ENCODE results near the gene ARV1. TPM values are rescaled to one million over a fixed set of nuclear protein-coding genes. Genes with fewer than 3 reads are reported as not detected.
"Not testable (repeated sequence)": the region's sequence is repeated elsewhere in the genome, so short reads cannot be mapped to it uniquely, and the experiment has no call there.

ARV1 gene
- total RNA-seq, 1 experiment from 2014 or later: 17.1 TPM

DNA sequence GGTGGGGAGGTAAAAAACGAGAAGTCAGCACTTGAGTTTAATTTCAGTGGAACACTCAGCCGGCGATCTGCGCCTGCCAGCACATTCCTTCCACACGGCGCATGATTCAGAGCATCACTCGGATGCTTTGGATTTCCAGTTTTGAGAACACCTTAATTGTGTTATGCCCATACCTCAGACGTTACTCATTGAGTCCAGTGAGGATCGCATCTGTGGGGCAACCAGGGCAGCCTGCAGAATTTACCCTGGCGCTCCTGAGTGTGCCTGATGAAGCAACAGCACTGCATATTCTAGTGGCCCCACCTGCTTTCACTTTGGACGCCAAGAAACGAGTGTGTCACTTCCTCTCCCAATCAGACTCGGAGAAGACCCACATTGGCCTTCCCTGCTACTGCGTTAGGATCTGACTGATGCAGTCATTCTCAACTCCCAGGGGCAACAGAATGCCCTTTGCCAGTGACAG is 41.3 kb downstream of the ARV1 start:
- H3K4me3 Mint-ChIP-seq (ENCODE audit: low read depth, unreplicated experiment): no peak overlapping the region
- no peaks in the 10 kb centered on the region for H3K27me3 Mint-ChIP-seq (ENCODE audit: unreplicated experiment)
- TF ChIP-seq, protein P1, sequence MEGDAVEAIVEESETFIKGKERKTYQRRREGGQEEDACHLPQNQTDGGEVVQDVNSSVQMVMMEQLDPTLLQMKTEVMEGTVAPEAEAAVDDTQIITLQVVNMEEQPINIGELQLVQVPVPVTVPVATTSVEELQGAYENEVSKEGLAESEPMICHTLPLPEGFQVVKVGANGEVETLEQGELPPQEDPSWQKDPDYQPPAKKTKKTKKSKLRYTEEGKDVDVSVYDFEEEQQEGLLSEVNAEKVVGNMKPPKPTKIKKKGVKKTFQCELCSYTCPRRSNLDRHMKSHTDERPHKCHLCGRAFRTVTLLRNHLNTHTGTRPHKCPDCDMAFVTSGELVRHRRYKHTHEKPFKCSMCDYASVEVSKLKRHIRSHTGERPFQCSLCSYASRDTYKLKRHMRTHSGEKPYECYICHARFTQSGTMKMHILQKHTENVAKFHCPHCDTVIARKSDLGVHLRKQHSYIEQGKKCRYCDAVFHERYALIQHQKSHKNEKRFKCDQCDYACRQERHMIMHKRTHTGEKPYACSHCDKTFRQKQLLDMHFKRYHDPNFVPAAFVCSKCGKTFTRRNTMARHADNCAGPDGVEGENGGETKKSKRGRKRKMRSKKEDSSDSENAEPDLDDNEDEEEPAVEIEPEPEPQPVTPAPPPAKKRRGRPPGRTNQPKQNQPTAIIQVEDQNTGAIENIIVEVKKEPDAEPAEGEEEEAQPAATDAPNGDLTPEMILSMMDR (IDR thresholded peaks at IDR 0.05; ENCODE audit: unreplicated experiment): no peak
- no peak for DNase-seq
- no TSS peak for BruUV-seq (replicated peaks)
- no peaks in the 10 kb centered on the region for H3K36me3 Mint-ChIP-seq (ENCODE audit: insufficient read depth, unreplicated experiment)
- H3K4me1 Mint-ChIP-seq (ENCODE audit: low read depth, unreplicated experiment): no peaks in the 10 kb centered on the region
- intact Hi-C loops (cut with micrococcal nuclease; ENCODE audit: unreplicated experiment): no loop called here
- no peaks in the 10 kb centered on the region for H3K9me3 Mint-ChIP-seq (ENCODE audit: low read depth, unreplicated experiment)
- CTCF ChIA-PET: no interaction called here
- no peak overlapping the region for H3K27ac Mint-ChIP-seq (ENCODE audit: unreplicated experiment)

DNA sequence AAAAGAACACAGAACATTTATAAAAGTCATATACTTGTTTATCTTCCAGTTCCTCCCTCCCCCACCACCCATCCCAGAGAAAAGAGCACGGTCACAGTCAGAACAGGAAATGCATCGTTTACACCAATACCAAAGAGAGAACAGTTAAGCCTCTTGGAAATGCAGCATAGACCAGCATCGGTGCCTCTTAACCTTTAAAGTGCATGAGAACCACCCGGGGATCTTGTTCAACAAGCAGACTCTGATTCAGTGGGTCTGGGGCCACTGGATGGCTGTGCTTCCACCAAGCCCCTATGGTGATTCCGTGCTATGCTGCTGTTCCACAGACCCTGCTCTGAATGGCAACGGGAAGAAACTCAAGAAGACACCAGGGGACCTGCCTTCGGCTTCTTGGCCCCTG is 41.9 kb downstream of the ARV1 start:
- CTCF ChIA-PET: no interaction called here
- Mint-ChIP-seq H3K4me3 (ENCODE audit: low read depth, unreplicated experiment) (no peak overlapping the region), H3K27ac (ENCODE audit: unreplicated experiment) (no peak overlapping the region), H3K27me3 (ENCODE audit: unreplicated experiment) (no peaks in the 10 kb centered on the region), H3K4me1 (ENCODE audit: low read depth, unreplicated experiment) (no peaks in the 10 kb centered on the region), H3K36me3 (ENCODE audit: insufficient read depth, unreplicated experiment) (no peaks in the 10 kb centered on the region), H3K9me3 (ENCODE audit: low read depth, unreplicated experiment) (no peaks in the 10 kb centered on the region)
- TF ChIP-seq, protein P1 (IDR thresholded peaks at IDR 0.05; ENCODE audit: unreplicated experiment): no peak
- no peak for DNase-seq
- no TSS peak for BruUV-seq (replicated peaks)
- intact Hi-C loops (cut with micrococcal nuclease; ENCODE audit: unreplicated experiment): no loop called here

DNA sequence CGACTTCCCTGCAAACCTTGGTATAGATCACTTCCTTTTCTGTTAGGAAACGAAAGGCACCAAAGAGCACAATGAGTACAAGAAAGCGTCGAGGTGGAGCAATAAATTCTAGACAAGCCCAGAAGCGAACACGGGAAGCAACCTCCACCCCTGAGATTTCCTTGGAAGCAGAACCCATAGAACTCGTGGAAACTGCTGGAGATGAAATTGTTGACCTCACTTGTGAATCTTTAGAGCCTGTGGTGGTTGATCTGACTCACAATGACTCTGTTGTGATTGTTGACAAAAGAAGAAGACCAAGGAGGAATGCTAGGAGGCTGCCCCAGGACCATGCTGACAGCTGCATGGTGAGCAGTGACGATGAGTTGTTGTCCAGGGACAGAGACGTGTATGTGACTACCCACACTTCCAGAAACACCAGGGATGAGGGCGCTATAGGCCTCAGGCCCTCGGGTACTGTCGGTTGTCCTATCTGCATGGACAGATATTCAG is 42.7 kb downstream of the ARV1 start:
- Mint-ChIP-seq H3K4me1 (ENCODE audit: low read depth, unreplicated experiment) (no peaks in the 10 kb centered on the region), H3K4me3 (ENCODE audit: low read depth, unreplicated experiment) (no peak overlapping the region), H3K36me3 (ENCODE audit: insufficient read depth, unreplicated experiment) (no peaks in the 10 kb centered on the region), H3K27ac (ENCODE audit: unreplicated experiment) (no peak overlapping the region), H3K27me3 (ENCODE audit: unreplicated experiment) (no peaks in the 10 kb centered on the region), H3K9me3 (ENCODE audit: low read depth, unreplicated experiment) (no peaks in the 10 kb centered on the region)
- intact Hi-C loops (cut with micrococcal nuclease; ENCODE audit: unreplicated experiment): no loop called here
- DNase-seq: no peak
- TF ChIP-seq, protein P1 (IDR thresholded peaks at IDR 0.05; ENCODE audit: unreplicated experiment): no peak
- no TSS peak for BruUV-seq (replicated peaks)
- CTCF ChIA-PET: no interaction called here

DNA sequence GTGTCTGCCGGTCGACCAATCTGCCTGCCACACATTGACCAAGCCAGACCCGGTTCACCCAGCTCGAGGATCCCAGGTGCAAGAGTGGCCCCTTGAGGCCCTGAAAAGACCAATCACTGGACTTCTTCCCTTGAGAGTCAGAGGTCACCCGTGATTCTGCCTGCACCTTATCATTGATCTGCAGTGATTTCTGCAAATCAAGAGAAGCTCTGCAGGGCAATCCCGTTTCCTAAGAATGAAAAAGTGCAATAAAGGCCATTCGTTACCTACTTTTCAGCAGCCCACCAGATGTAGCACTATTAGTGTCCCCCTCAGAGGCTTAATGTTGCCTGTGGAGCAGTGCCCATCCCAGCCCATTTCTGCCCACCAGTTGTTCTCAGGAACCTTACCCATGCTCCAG is 43.6 kb downstream of the ARV1 start:
- BruUV-seq (replicated peaks); H3K4me1 Mint-ChIP-seq (ENCODE audit: low read depth, unreplicated experiment); H3K9me3 Mint-ChIP-seq (ENCODE audit: low read depth, unreplicated experiment); intact Hi-C loops (cut with micrococcal nuclease; ENCODE audit: unreplicated experiment); H3K36me3 Mint-ChIP-seq (ENCODE audit: insufficient read depth, unreplicated experiment); H3K4me3 Mint-ChIP-seq (ENCODE audit: low read depth, unreplicated experiment); H3K27ac Mint-ChIP-seq (ENCODE audit: unreplicated experiment); CTCF ChIA-PET; H3K27me3 Mint-ChIP-seq (ENCODE audit: unreplicated experiment); DNase-seq: not testable (repeated sequence)

DNA sequence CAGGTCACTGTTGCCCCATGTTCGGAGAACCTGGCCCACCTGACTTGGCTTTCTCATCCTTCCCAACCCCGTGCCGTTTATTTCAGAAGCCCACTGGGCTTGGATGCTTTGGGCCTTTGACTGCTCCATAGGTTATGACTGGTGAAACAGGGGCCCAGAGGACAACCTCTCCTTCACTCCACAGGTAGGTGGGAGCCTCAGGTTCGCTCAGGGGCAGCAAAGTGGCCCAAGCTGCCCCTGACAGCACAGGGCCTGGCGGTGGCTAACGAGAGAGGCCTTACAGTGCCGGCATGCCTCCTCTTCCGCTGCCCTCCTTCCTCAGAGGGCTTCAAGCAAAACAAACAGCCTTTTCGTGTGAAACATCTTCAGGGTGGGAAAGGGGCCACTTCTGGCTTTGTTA is 44.3 kb downstream of the ARV1 start:
- CTCF ChIA-PET: no interaction called here
- no peak for DNase-seq
- no TSS peak for BruUV-seq (replicated peaks)
- intact Hi-C loops (cut with micrococcal nuclease; ENCODE audit: unreplicated experiment): no loop called here
- TF ChIP-seq, protein P1 (IDR thresholded peaks at IDR 0.05; ENCODE audit: unreplicated experiment): no peak
- Mint-ChIP-seq H3K4me3 (ENCODE audit: low read depth, unreplicated experiment) (no peak overlapping the region), H3K27ac (ENCODE audit: unreplicated experiment) (no peak overlapping the region), H3K9me3 (ENCODE audit: low read depth, unreplicated experiment) (no peaks in the 10 kb centered on the region), H3K27me3 (ENCODE audit: unreplicated experiment) (no peaks in the 10 kb centered on the region), H3K4me1 (ENCODE audit: low read depth, unreplicated experiment) (no peaks in the 10 kb centered on the region), H3K36me3 (ENCODE audit: insufficient read depth, unreplicated experiment) (no peaks in the 10 kb centered on the region)

Data from Calu3 (cell line).